ENCODE data around the gene GNB5.
"Not testable (repeated sequence)": the region's sequence is repeated elsewhere in the genome, so short reads cannot be mapped to it uniquely, and the experiment has no call there.

GNB5 gene

GRCh38 chr15:52112203-52112750 is 78.9 kb downstream of the GNB5 start:
- peak; percentile 75 for DNase-seq (ENCODE audit: low spot score)

DNA sequence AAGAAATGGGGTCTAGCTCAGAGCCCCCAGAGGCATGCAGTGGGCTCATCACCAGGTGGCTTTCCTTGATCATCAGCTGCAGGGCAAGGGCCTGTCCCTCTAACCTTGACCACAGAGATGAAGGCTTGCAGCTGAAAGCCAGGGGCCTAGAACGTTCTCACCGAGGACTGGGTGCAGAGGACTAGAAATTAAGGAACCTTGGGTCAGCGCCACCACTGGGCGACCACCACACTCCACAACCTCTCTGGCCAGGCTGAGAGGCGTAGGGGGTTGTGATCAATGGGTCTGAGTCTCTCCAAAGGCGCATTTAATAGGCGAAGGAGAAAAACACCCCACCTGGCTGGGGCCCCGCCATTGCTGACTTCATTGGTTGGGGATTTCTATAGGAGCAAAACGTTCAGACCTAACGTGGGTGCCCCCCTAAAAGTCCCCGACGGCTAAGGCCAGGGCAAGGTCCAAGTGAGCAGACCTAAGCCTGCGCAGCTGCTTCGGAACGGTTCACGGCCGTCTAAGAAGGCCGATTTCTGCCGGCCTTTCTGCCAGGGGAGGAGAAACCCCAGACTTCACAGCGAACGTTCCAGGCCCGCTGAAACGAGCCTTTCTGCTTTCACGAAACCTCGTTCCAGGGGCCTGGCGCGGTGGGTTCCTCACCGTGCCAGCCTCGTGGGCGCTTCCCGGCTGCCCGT is 79.5 kb downstream of the GNB5 start:
- no peak for DNase-seq (ENCODE audit: low spot score)

GRCh38 chr15:52109559-52110451 is 81.4 kb downstream of the GNB5 start:
- DNase-seq (ENCODE audit: low spot score): no peak

DNA sequence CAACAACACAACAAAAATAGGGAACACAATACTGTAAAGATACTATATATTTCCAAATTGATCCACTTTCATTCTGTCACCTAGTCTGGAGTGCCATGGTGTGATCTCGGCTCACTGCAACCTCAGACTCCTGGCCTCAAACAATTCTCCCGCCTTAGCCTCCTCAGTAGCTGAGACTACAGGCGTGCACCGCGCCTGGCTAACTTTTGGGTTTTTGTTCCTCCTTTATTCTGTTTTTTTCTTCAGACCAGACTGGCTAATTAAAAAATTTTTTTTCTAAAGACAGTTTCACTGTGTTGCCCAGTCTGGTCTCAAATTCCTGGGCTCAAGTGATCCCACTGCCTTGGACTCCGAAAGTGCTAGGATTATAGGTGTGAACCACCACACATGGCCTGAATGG is 84.0 kb downstream of the GNB5 start:
- no peak for DNase-seq (ENCODE audit: low spot score)

- no peak for DNase-seq (ENCODE audit: low spot score)
Measured at GRCh38 chr15:52106641-52107040, 84.6 kb downstream of the GNB5 start.

DNA sequence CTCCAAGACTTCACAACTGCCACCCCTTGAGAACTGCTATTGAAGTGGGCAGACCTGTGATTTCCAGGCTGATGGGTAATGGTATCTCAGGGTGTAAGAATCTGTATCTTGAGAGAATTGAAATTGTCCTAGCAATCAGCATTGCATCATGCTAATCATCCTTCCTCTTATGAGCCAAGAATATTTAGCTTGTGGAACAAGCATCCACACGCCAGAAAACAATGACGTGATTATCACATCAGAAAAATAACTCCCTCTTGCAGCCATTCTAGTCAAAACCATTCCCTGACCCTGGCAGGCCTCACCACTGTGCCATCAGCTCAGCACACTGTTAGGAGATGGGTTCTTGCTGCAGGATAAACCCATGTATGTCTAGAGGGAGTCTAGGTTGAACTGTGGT is 85.3 kb downstream of the GNB5 start:
- DNase-seq (ENCODE audit: low spot score): no peak

DNA sequence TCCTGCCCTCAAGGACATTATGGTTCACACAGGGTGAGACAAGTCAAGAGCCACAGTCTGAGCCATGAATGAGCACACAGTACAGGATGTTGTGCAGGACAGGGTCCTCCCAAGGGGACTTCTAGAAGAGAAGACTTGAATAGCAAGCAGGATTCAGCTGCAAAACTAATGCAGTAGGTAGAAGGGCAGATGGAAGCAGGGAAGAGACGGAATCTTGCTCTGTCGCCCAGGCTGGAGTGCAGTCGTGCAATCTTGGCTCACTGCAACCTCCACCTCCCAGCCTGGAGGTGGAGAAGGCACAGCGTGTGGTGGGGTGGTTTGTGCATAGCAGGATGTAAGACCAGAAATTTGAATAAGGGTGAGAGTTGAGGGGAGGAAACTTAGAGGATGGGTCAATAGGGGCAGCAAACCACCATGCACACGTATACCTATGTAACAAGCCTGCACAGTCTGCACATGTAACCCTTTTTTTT is 86.6 kb downstream of the GNB5 start:
- no peak for DNase-seq (ENCODE audit: low spot score)

- DNase-seq (ENCODE audit: low spot score): no peak
Measured at GRCh38 chr15:52103217-52104207, 87.7 kb downstream of the GNB5 start.

GRCh38 chr15:52102463-52102862 is 88.7 kb downstream of the GNB5 start:
- no peak for DNase-seq (ENCODE audit: low spot score)

- DNase-seq (ENCODE audit: low spot score): no peak
Measured at GRCh38 chr15:52101542-52102323, 89.5 kb downstream of the GNB5 start.

GRCh38 chr15:52100807-52101442 is 90.3 kb downstream of the GNB5 start:
- DNase-seq (ENCODE audit: low spot score): no peak

GRCh38 chr15:52099651-52100272 is 91.4 kb downstream of the GNB5 start:
- DNase-seq (ENCODE audit: low spot score): no peak

DNA sequence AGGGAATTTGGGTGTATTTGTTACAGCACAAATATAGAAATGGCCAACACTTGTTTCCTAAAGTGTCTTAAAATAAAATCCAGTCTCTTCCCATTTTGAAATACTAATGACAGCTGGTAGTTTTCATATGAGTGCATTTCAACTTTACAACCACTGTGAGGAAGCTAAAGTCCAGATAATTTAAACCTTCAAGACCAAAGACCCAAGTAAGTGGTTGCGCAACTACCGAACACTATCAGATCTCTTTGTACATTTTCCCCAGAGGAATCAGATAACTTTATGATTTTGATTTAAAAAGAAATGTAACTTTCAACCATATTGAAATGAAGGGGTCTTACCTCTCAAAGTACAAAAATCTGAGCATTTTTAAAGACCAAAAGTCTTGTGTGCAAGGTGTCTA is 92.9 kb downstream of the GNB5 start:
- DNase-seq (ENCODE audit: low spot score): no peak

DNA sequence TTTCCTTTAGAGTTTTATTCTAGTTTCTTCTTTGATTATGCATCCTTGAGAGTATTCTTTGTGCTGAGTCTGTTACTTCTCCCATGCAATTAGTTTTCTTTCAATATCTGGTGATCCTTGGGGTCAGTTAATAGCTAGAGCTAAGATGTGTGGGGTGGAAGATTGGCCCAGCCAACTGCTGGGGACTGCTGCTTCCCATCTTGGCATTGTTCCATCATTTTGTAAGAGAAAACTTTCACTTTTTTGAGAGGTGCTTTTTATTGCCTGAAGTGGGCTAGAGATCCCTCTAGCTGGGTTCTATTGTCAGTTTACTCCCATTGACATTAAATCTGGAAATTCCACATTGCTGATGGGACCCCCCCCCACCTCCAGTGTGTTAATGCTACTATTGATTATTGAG is 94.0 kb downstream of the GNB5 start:
- DNase-seq (ENCODE audit: low spot score): no peak

GRCh38 chr15:52096536-52096935 is 94.7 kb downstream of the GNB5 start:
- DNase-seq (ENCODE audit: low spot score): not testable (repeated sequence)

GRCh38 chr15:52095597-52096262 is 95.5 kb downstream of the GNB5 start:
- no peak for DNase-seq (ENCODE audit: low spot score)

GRCh38 chr15:52094811-52095584 is 96.2 kb downstream of the GNB5 start:
- no peak for DNase-seq (ENCODE audit: low spot score)

Data from iPS-NIHi11 (cell line).